Endothelial cell of umbilical vein (primary cell): ENCODE results near the gene SULT2B1. TPM values are rescaled to one million over a fixed set of nuclear protein-coding genes. Genes with fewer than 3 reads are reported as not detected.

ENCODE experiments used
- BruUV-seq: library from RNA; stranded (reverse); fragments of 400-500 nt; replicated peaks from 2 replicates; lab custom pipeline; 2021; lab: Mats Ljungman, UMichigan
- CTCF ChIA-PET: fragments of 300-600, 350-600 bp; sonication (Branson Sonifier 250); formaldehyde crosslinking; loops from one replicate; lab custom pipeline; 2021; ENCODE audit warnings: antibody characterized with exemption, inconsistent platforms; lab: Charles Lee
- POLR2A ChIA-PET: fragments of 300-600, 350-600 bp; sonication (Branson Sonifier 250); formaldehyde crosslinking; loops from one replicate; lab custom pipeline; 2021; ENCODE audit warnings: antibody characterized with exemption, inconsistent platforms; lab: Charles Lee
- DNase-seq: peaks from one replicate; pipeline ENCODE4 v3.0.0-alpha.2; 2011; ENCODE audit warnings: low read depth, low spot score
- FAIRE-seq: peaks from 2 replicates; lab custom pipeline; 2011; peaks lifted over from hg19 to GRCh38; lab: Jason Lieb, UNC
- H2AFZ ChIP-seq: 2 replicates; pipeline ENCODE4 v1.6.0; 2012; ENCODE audit warnings: low read depth, low read length, control low read depth, inconsistent platforms
- H3K27ac ChIP-seq: 2 replicates; pipeline ENCODE4 v1.5.1; 2011; ENCODE audit warnings: low read depth, mild to moderate bottlenecking, control low read depth, low read length, moderate library complexity; ENCODE audit not compliant: insufficient read depth
- H3K27me3 ChIP-seq, 2 experiments: 2 replicates each; pipeline versions ENCODE4 v1.6.0 to v1.6.1; 2011; ENCODE audit warnings: low read length in 2 of 2, mixed read lengths in 1 of 2; ENCODE audit not compliant: control insufficient read depth in 2 of 2, insufficient read depth in 2 of 2
- H3K36me3 ChIP-seq, 2 experiments: 2 replicates in 1 of 2; 3 replicates in 1 of 2; pipeline ENCODE4 v1.5.1; 2011; ENCODE audit warnings: low read length in 2 of 2, mild to moderate bottlenecking in 1 of 2, moderate library complexity in 1 of 2; ENCODE audit not compliant: control insufficient read depth in 2 of 2, insufficient read depth in 2 of 2; ENCODE audit errors: extremely low read depth in 1 of 2
- H3K4me1 ChIP-seq: 3 replicates; pipeline ENCODE4 v1.5.1; 2011; ENCODE audit warnings: mild to moderate bottlenecking, low read length; ENCODE audit not compliant: control insufficient read depth, insufficient read depth; ENCODE audit errors: extremely low read depth
- H3K4me2 ChIP-seq: 2 replicates; pipeline ENCODE4 v1.6.1; 2011; ENCODE audit warnings: low read length, control low read depth, mixed read lengths; ENCODE audit not compliant: insufficient read depth
- H3K4me3 ChIP-seq, 3 experiments: fragments of 200-600 bp in 1 of 3; sonication (generic), shearing (Covaris generic) in 1 of 3; replicated peaks in 1 of 3; 2 replicates each; pipeline ENCODE4 v1.5.1; 2011 to 2016; ENCODE audit warnings: control low read depth in 3 of 3, low read length in 3 of 3, mild to moderate bottlenecking in 2 of 3, inconsistent platforms in 1 of 3, low read depth in 1 of 3, moderate library complexity in 1 of 3; ENCODE audit not compliant: insufficient read depth in 1 of 3
- H3K79me2 ChIP-seq: 2 replicates; pipeline ENCODE4 v1.6.0; 2012; ENCODE audit warnings: low read length, inconsistent platforms; ENCODE audit not compliant: control insufficient read depth, insufficient read depth
- H3K9ac ChIP-seq: replicated peaks from 2 replicates; pipeline ENCODE3; 2011; ENCODE audit warnings: low read length, control low read depth; ENCODE audit not compliant: insufficient read depth; ENCODE audit errors: extremely low read depth
- H3K9me1 ChIP-seq: replicated peaks from 3 replicates; pipeline ENCODE4 v1.6.0; 2011; ENCODE audit warnings: mild to moderate bottlenecking, low read length; ENCODE audit not compliant: control insufficient read depth, insufficient read depth; ENCODE audit errors: extremely low read depth
- H3K9me3 ChIP-seq: replicated peaks from 2 replicates; pipeline ENCODE4 v1.5.1; 2012; ENCODE audit warnings: low read length, inconsistent platforms; ENCODE audit not compliant: control insufficient read depth, insufficient read depth
- H4K20me1 ChIP-seq: replicated peaks from 2 replicates; pipeline ENCODE3; 2011; ENCODE audit warnings: mild to moderate bottlenecking, low read length; ENCODE audit not compliant: control insufficient read depth, insufficient read depth; ENCODE audit errors: extremely low read depth
- CTCF ChIP-seq, 2 donors: IDR thresholded peaks; 1 replicate in 1 of 2; 2 replicates in 1 of 2; pipeline ENCODE4 v1.5.1; 2011; ENCODE audit warnings: low read length in 2 of 2, mild to moderate bottlenecking in 2 of 2, moderate library complexity in 2 of 2, control low read depth in 1 of 2, inconsistent platforms in 1 of 2, low read depth in 1 of 2; ENCODE audit not compliant: insufficient read depth in 1 of 2; ENCODE audit errors: extremely low read depth in 1 of 2
- EZH2 ChIP-seq: IDR thresholded peaks from 2 replicates; pipeline ENCODE4 v1.6.1; 2012; ENCODE audit warnings: borderline replicate concordance, low read depth, mild to moderate bottlenecking, moderate library complexity, low read length, inconsistent platforms; ENCODE audit not compliant: severe bottlenecking
- FOS ChIP-seq: IDR thresholded peaks from 2 replicates; pipeline ENCODE4 v1.6.1; 2011; ENCODE audit warnings: mild to moderate bottlenecking, low read length, moderate library complexity, borderline replicate concordance; ENCODE audit not compliant: insufficient read depth
- GATA2 ChIP-seq: IDR thresholded peaks from 2 replicates; pipeline ENCODE4 v1.7.0; 2011; ENCODE audit warnings: low read depth, mild to moderate bottlenecking, moderate library complexity, mixed read lengths, low read length; ENCODE audit not compliant: insufficient read length, insufficient read depth
- JUN ChIP-seq: IDR thresholded peaks from 2 replicates; pipeline ENCODE4 v1.6.1; 2011; ENCODE audit warnings: borderline replicate concordance, low read depth; ENCODE audit not compliant: insufficient read length, insufficient read depth
- MAX ChIP-seq: IDR thresholded peaks from 2 replicates; pipeline ENCODE4 v1.6.1; 2011; ENCODE audit not compliant: insufficient read depth, insufficient read length
- MYC ChIP-seq: IDR thresholded peaks from one replicate; pipeline ENCODE4 v1.6.1; 2011; ENCODE audit warnings: mild to moderate bottlenecking, low read depth, low read length
- POLR2A ChIP-seq: IDR thresholded peaks from 2 replicates; pipeline ENCODE4 v1.6.1; 2012; ENCODE audit warnings: low read depth, mild to moderate bottlenecking, control low read depth, low read length
- POLR2AphosphoS5 ChIP-seq: IDR thresholded peaks from 2 replicates; pipeline ENCODE4 v1.6.1; 2012; ENCODE audit warnings: low read depth, mild to moderate bottlenecking, control low read depth, low read length, moderate library complexity; ENCODE audit not compliant: insufficient read depth
- dilution Hi-C: fragments of 300-500 bp; cut with MboI; formaldehyde crosslinking; loops from one replicate; pipeline ENCODE4 v1.15.0; 2019; ENCODE audit warnings: low sequenced_read_pairs; ENCODE audit not compliant: extremely low pct_ligation_motif_present
- intact Hi-C: fragments of 100-400 bp; cut with micrococcal nuclease; formaldehyde crosslinking; loops from one replicate; pipeline ENCODE4 v1.10.0; 2022
- polyA plus RNA-seq, 4 experiments: library from polyadenylated mRNA; depleted of rRNA in 3 of 4; stranded (reverse) in 3 of 4; unstranded in 1 of 4; fragments of >200 nt; gene quantifications; 2 replicates each; pipeline versions ENCODE4 v1.2.1 to v1.2.3, GENCODE V29; 2011 to 2012; ENCODE audit warnings: missing spikeins in 1 of 4
- total RNA-seq: library from RNA; stranded (reverse); gene quantifications from 2 replicates; pipeline ENCODE4 v1.2.3, GENCODE V29; 2021

SULT2B1 gene
- total and polyA plus RNA-seq, 2 donors (not counting 3 experiments of a cell fraction or from before 2014, with no cell fraction given) = not detected

- Histone ChIP-seq H3K4me2 (no peak overlapping the region), H3K79me2 (no peaks in the 10 kb centered on the region), H3K27me3 (peaks cover 2% of the 10 kb centered on the region in 2 experiments), H3K4me1 (peaks cover 9% of the 10 kb centered on the region), H3K4me3 (no peak overlapping the region), H3K27ac (no peak overlapping the region), H3K36me3 (no peaks in the 10 kb centered on the region), H3K9ac (no peak overlapping the region), H2AFZ (no peak overlapping the region), H4K20me1 (no peaks in the 10 kb centered on the region), H3K9me3 (no peaks in the 10 kb centered on the region), H3K9me1 (no peaks in the 10 kb centered on the region)
- DNase-seq (no peak), FAIRE-seq (no peak)
- intact Hi-C loops = no loop called here
- CTCF ChIA-PET = no interaction called here
- TF ChIP-seq JUN (no peak), EZH2 (no peak), GATA2 (no peak), CTCF (IDR thresholded peaks at IDR 0.05; ENCODE audit: extremely low read depth in 1 of 2, insufficient read depth in 1 of 2, low read depth in 1 of 2, low read length in 2 of 2) (no peak), POLR2AphosphoS5 (no peak), FOS (no peak), MAX (no peak), POLR2A (no peak), MYC (no peak)
- no TSS peak for BruUV-seq
- dilution Hi-C loops = no loop called here
- POLR2A ChIA-PET = no interaction called here
Observed at GRCh38 chr19:48642862-48643261, 90.9 kb downstream of the SULT2B1 start.
